GM06990 (cell line): Measurements from ENCODE around the gene SPSB4.

ENCODE experiments used
- DNase-seq: peaks from one replicate; pipeline ENCODE4 v3.0.0-alpha.2; 2011; ENCODE audit not compliant: insufficient read length; ENCODE audit errors: extremely low read depth
- H3K27me3 ChIP-seq: replicated peaks from 2 replicates; pipeline ENCODE4 v1.6.0; 2011; ENCODE audit warnings: low read length; ENCODE audit not compliant: control insufficient read depth, insufficient read depth
- H3K36me3 ChIP-seq: 2 replicates; pipeline ENCODE4 v1.5.1; 2011; ENCODE audit warnings: low read length; ENCODE audit not compliant: control insufficient read depth, insufficient read depth
- H3K4me3 ChIP-seq: replicated peaks from 2 replicates; pipeline ENCODE4 v1.5.1; 2011; ENCODE audit warnings: low read depth, mild to moderate bottlenecking, control low read depth, low read length
- TF ChIP-seq, protein P1 (sequence below): IDR thresholded peaks from 2 replicates; pipeline ENCODE4 v1.5.1; 2011; ENCODE audit warnings: low read length, control low read depth, mild to moderate bottlenecking, inconsistent platforms; ENCODE audit not compliant: insufficient read depth, poor library complexity, severe bottlenecking

The SPSB4 gene

GRCh38 chr3:141125351-141125750, 74.2 kb downstream of the SPSB4 start:
- DNase-seq, result no peak
- Histone ChIP-seq H3K4me3 (no peak overlapping the region), H3K36me3 (no peaks in the 10 kb centered on the region), H3K27me3 (no peaks in the 10 kb centered on the region; the same call in 1 of the 2 replicates)
- TF ChIP-seq, protein P1, sequence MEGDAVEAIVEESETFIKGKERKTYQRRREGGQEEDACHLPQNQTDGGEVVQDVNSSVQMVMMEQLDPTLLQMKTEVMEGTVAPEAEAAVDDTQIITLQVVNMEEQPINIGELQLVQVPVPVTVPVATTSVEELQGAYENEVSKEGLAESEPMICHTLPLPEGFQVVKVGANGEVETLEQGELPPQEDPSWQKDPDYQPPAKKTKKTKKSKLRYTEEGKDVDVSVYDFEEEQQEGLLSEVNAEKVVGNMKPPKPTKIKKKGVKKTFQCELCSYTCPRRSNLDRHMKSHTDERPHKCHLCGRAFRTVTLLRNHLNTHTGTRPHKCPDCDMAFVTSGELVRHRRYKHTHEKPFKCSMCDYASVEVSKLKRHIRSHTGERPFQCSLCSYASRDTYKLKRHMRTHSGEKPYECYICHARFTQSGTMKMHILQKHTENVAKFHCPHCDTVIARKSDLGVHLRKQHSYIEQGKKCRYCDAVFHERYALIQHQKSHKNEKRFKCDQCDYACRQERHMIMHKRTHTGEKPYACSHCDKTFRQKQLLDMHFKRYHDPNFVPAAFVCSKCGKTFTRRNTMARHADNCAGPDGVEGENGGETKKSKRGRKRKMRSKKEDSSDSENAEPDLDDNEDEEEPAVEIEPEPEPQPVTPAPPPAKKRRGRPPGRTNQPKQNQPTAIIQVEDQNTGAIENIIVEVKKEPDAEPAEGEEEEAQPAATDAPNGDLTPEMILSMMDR, result no peak

GRCh38 chr3:141126661-141127343, 75.7 kb downstream of the SPSB4 start:
- TF ChIP-seq, protein P1, result no peak
- H3K27me3 ChIP-seq, result no peaks in the 10 kb centered on the region; the same call in 1 of the 2 replicates

GRCh38 chr3:141127344-141128125, 76.4 kb downstream of the SPSB4 start:
- Histone ChIP-seq H3K4me3 (no peak overlapping the region), H3K36me3 (no peaks in the 10 kb centered on the region), H3K27me3 (no peaks in the 10 kb centered on the region; the same call in 1 of the 2 replicates)
- no peak for DNase-seq
- TF ChIP-seq, protein P1, result no peak

More at GRCh38 chr3:141126661-141127343, 75.7 kb downstream of the SPSB4 start:
- no peaks in the 10 kb centered on the region for H3K36me3 ChIP-seq
- no peak overlapping the region for H3K4me3 ChIP-seq
- no peak for DNase-seq

DNA sequence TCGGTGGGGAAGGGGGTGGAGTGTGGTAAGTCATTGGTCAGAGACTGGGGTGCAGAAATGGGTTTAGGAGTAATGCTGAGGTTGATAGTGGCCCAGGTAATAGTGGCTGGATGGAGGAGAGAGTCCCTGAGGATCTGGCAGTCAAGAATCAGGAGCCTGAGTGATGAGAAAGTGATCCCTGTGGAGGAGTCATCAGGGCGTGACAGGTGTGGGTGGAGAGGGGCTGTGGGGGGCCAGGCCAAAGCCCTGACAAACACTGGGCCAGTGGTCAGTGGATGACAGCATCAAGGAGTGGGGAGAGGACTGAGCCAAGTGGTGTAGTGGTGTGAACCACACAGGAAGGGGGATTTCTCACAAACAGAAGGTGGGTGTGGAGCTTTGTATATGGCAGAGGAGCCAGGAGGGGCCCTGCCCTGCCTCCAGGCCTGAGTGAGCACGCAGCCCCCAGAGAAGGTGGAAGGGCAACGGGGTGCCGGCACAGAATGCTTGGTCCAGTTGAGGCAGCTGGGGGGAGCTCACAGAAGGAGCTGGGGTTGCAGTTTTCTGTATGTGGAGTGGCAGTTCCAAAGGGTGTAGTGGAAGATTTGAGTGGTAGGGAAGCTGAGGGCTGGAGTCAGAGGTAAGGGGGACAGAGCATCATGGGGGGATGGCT, 77.1 kb downstream of the SPSB4 start:
- DNase-seq, result no peak
- no peak overlapping the region for H3K4me3 ChIP-seq
- no peaks in the 10 kb centered on the region; the same call in 1 of the 2 replicates for H3K27me3 ChIP-seq
- TF ChIP-seq, protein P1, result no peak
- H3K36me3 ChIP-seq, result no peaks in the 10 kb centered on the region

- no peaks in the 10 kb centered on the region for H3K36me3 ChIP-seq
- TF ChIP-seq, protein P1, result no peak
- no peak overlapping the region for H3K4me3 ChIP-seq
- DNase-seq, result no peak
- H3K27me3 ChIP-seq, result no peaks in the 10 kb centered on the region; the same call in 1 of the 2 replicates
These were observed 77.9 kb downstream of the SPSB4 start for GRCh38 chr3:141129049-141129448.
